HG03575 (cell line): Measurements from ENCODE around the gene AWAT1.
"Not testable (repeated sequence)": the region's sequence is repeated elsewhere in the genome, so short reads cannot be mapped to it uniquely, and the experiment has no call there.

ENCODE experiments used
- ATAC-seq: cut with Tn5 transposase; IDR thresholded peaks from one replicate; pipeline ENCODE4 v1.9.1; 2021; ENCODE audit not compliant: unreplicated experiment, insufficient number of reproducible peaks, low FRiP score; ENCODE audit errors: extremely low read depth

The AWAT1 gene

GRCh38 chrX:70257423-70258288 is 23.2 kb downstream of the AWAT1 start:
- ATAC-seq, result no peak

DNA sequence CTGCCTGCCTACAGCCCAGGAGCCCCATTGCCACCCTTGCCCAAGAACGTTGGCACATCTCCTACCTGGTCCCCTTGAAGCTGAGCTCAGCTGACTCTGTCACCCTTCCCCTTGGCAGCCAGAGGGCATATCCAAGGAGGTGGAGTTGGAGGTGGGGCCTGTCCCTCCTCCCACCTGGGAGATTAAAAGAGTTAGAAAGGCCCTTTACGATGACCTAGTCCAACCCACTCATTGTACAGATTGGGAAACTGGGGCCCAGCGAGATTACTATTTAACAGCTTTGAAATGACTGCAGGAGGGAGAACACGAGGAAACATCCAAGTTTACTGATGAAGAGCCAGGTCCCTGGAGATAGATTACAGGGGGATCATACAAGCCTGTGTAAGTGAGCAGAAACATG is 25.6 kb downstream of the AWAT1 start, which contains the start of gene P2RY4:
TSS of gene P2RY4 (minus strand) at position 101 of the 400 bp plus-strand sequence. CDS start 580 bp downstream, outside the sequence.
- ATAC-seq, result no peak

GRCh38 chrX:70262952-70263567 is 28.6 kb downstream of the AWAT1 start:
- no peak for ATAC-seq

- no peak for ATAC-seq
These were observed 30.3 kb downstream of the AWAT1 start for GRCh38 chrX:70264784-70265183.

DNA sequence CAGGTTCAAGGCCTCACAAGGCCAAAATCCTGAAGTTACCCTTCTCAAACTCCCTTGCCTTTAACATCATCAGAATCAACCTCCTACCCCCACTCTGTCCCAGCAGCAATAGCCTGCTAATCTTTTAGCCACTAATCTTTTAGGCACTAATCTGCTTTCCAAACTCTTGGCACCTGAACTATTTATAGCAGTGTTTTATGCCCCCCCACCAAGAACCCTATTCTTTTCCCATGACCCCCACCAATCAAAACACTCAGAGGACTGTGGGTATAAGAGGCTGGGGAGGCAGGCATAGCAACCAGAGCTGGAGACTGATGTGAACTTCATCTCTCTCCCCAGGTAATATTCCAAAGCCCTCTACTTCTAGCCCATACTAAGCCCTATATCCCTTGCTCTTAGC is 33.6 kb downstream of the AWAT1 start, which contains the start of gene ARR3:
TSS of gene ARR3 (plus strand) at position 301 of the 400 bp plus-strand sequence. CDS start 1,052 bp downstream, outside the sequence.
- no peak for ATAC-seq

GRCh38 chrX:70274029-70274428 is 39.6 kb downstream of the AWAT1 start:
- ATAC-seq, result not testable (repeated sequence)

DNA sequence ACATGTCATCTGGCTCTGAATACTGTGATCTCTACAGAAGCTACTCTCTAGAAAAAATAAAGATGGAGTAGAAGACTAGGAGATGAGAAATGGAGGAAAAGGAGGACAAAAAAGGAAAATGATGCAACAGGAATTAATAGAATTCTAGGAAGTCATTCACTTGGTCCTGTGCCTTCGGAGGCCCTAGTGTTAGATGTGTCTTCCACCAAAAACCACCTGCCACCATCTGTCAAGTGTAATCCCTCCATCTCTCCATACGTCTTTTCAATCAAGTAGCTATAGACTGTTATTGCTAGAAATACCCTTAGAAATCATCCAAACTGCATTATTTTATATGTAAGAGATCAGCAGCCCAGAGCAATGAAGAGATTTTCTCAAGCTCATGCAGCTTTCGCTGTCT is 44.6 kb downstream of the AWAT1 start:
- ATAC-seq, result no peak

DNA sequence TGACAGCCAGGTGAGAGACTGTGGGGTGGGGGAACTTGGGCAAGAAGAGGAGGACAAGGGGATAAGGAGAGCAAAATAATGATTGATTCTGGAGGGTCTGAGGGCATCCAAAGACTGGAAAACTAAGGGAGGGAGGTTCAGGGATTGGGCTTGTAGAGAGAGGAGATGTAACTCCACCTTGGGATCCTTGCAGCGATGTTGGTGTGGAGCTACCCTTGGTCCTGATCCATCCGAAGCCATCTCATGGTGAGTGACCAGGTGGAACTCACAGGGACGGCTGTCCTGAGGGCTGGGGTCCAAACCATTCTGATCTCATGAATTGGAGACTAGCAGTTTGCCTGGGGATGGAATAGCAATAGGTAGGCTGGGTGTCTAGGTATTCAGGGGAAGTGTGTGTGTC is 46.1 kb downstream of the AWAT1 start:
- no peak for ATAC-seq

GRCh38 chrX:70281951-70282350 is 47.5 kb downstream of the AWAT1 start, which contains the start of gene RAB41:
RAB41 (plus strand) TSS chrX:70282172; CDS start chrX:70282218, 46 bp downstream.
- no peak for ATAC-seq

GRCh38 chrX:70289168-70289792 is 54.8 kb downstream of the AWAT1 start:
- ATAC-seq, result no peak
